RWPE1 (cell line): Measurements from ENCODE around the gene TSPAN2.
A peak's percentile ranks its signal among the peaks of the same experiment; 100 is the strongest.

ENCODE experiments used
- CTCF ChIA-PET: fragments of 350-600 bp; sonication (Branson Sonifier 250); formaldehyde crosslinking; extraction: SDS; loops from one replicate; lab custom pipeline; 2021; lab: Yijun Ruan, JAX
- POLR2A ChIA-PET: fragments of 400-600 bp; formaldehyde crosslinking; extraction: SDS; loops from one replicate; lab custom pipeline; 2020; ENCODE audit warnings: antibody characterized with exemption; ENCODE audit not compliant: low non-redundant PET; lab: Yijun Ruan, JAX
- DNase-seq: peaks from one replicate; pipeline ENCODE4 v3.0.0; 2012; ENCODE audit warnings: low spot score
- H3K27ac ChIP-seq: fragments of 450-650 bp; 2 replicates; pipeline ENCODE4 v1.5.1; 2017
- CTCF ChIP-seq: fragments of 450-650 bp; conservative IDR thresholded peaks from 2 replicates; pipeline ENCODE4 v1.5.1; 2017; ENCODE audit warnings: low read depth, mild to moderate bottlenecking

Gene TSPAN2

DNA sequence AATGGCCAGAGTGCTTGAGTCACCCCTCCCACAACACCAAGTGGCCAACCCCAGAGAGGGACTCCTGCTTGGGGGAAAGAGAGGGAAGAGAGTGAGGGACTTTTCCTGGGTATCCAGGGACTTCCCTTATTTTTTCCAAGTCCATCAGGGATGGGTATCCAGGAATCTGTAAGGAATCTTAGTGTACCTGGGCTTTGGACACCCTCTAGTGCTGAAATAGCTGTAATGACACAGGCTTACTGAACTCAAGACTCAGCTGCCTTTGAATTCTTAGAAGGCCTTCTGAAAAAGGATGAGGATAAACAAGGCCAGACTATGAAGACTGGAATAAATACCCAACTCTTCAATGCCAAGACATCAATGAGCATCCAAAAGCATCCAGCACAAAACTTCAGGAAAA, 47.6 kb downstream of the TSPAN2 start:
- ChIA-PET CTCF (interaction anchor here (0.5 to 1.6 kb wide), 6 partner anchors 53 to 1206 kb away, joined by 3 to 5 read pairs (median 4); no protein-coding TSS in a partner anchor), POLR2A (no interaction called here)
- H3K27ac ChIP-seq, result no peak overlapping the region
- TF ChIP-seq CTCF, result peak; percentile 18
- DNase-seq, result peak; percentile 34

GRCh38 chr1:115040501-115040900, 48.8 kb downstream of the TSPAN2 start:
- POLR2A ChIA-PET, result no interaction called here
- CTCF ChIA-PET, result interaction anchor here (0.7 to 1.2 kb wide), 3 partner anchors 51 to 61 kb away, joined by 3 to 4 read pairs (median 4); no protein-coding TSS in a partner anchor
- no peak for DNase-seq
- no peak for TF ChIP-seq CTCF
- H3K27ac ChIP-seq, result no peak overlapping the region

GRCh38 chr1:115036814-115037507, 52.3 kb downstream of the TSPAN2 start:
- ChIA-PET CTCF (interaction anchor here (1.0 kb wide), 1 partner anchor 14 kb away, joined by 6 read pairs; no protein-coding TSS in a partner anchor), POLR2A (no interaction called here)
- TF ChIP-seq CTCF, result no peak
- no peak for DNase-seq
- H3K27ac ChIP-seq, result no peak overlapping the region

- DNase-seq, result no peak
- ChIA-PET POLR2A (no interaction called here), CTCF (interaction anchor here (0.6 kb wide), 1 partner anchor 19 kb away, joined by 3 read pairs; no protein-coding TSS in a partner anchor)
- no peak overlapping the region for H3K27ac ChIP-seq
- no peak for TF ChIP-seq CTCF
These were observed 53.7 kb downstream of the TSPAN2 start for GRCh38 chr1:115035652-115036051.

DNA sequence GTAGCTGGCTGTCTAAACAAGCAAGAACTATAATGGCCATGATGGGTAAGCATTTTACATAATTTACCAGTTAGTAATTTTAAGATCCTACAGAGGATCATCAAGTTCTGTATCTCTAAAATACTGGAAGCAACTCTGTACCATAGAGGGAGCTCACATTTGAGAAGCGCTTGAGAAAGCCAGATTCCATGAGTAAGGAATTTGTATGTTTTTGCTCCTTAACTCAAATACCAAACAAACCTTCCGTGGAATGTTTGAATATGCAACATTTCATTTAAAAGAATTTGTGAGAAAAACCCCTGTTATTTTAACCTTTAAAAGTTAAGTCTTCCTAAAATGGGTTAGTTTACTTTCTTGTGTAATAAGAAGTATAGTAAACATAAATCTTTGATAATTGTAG, 57.7 kb downstream of the TSPAN2 start:
- ChIA-PET CTCF (no interaction called here), POLR2A (no interaction called here)
- no peak for DNase-seq
- H3K27ac ChIP-seq, result no peak overlapping the region
- TF ChIP-seq CTCF, result no peak

- H3K27ac ChIP-seq, result no peak within 1 kb of the TSS
- DNase-seq, result no peak
- TF ChIP-seq CTCF, result no peak
- CTCF ChIA-PET, result no interaction called here
- POLR2A ChIA-PET, result no interaction called here
These were observed 59.8 kb downstream of the TSPAN2 start, which contains the start of gene TSHB for GRCh38 chr1:115029526-115029925. TSS of gene TSHB (plus strand) at chr1:115029826. CDS start at chr1:115033363, 3,537 bp downstream.
